H9 (cell line): ENCODE measurements around the gene HOXA4. TPM values are rescaled to one million over a fixed set of nuclear protein-coding genes. Genes with fewer than 3 reads are reported as not detected.
A peak's percentile ranks its signal among the peaks of the same experiment; 100 is the strongest.

Source experiments
- DNase-seq: peaks from one replicate; pipeline ENCODE4 v3.0.0-alpha.2; 2017
- H2AFZ ChIP-seq: one replicate; pipeline ENCODE4 v1.6.1; 2013; ENCODE audit warnings: mild to moderate bottlenecking, low read length, control low read depth, moderate library complexity
- H2AK5ac ChIP-seq: 2 replicates; pipeline ENCODE4 v1.6.1; 2013; ENCODE audit warnings: low read length, control low read depth, mixed read lengths; ENCODE audit not compliant: insufficient read length
- H2BK120ac ChIP-seq: one replicate; pipeline ENCODE4 v1.6.1; 2013; ENCODE audit warnings: low read depth, mild to moderate bottlenecking, low read length, control low read depth, inconsistent platforms; ENCODE audit not compliant: poor library complexity, severe bottlenecking
- H2BK12ac ChIP-seq: 2 replicates; pipeline ENCODE4 v1.6.1; 2013; ENCODE audit warnings: low read length, control low read depth, mixed read lengths, low read depth; ENCODE audit not compliant: insufficient read length
- H2BK15ac ChIP-seq: 2 replicates; pipeline ENCODE4 v1.6.1; 2013; ENCODE audit warnings: low read depth, low read length, control low read depth
- H2BK20ac ChIP-seq: one replicate; pipeline ENCODE4 v1.6.1; 2013; ENCODE audit warnings: low read depth, mild to moderate bottlenecking, low read length, control low read depth, inconsistent platforms; ENCODE audit not compliant: poor library complexity, severe bottlenecking
- H2BK5ac ChIP-seq: 2 replicates; pipeline ENCODE4 v1.6.1; 2013; ENCODE audit warnings: low read length, control low read depth, mixed read lengths; ENCODE audit not compliant: insufficient read length
- H3K14ac ChIP-seq: 2 replicates; pipeline ENCODE4 v1.6.1; 2013; ENCODE audit warnings: low read length, control low read depth; ENCODE audit not compliant: insufficient read depth
- H3K18ac ChIP-seq: 2 replicates; pipeline ENCODE4 v1.6.1; 2013; ENCODE audit warnings: low read depth, mild to moderate bottlenecking, mixed read lengths, low read length, control low read depth; ENCODE audit not compliant: insufficient read length
- H3K23ac ChIP-seq: 2 replicates; pipeline ENCODE4 v1.6.1; 2013; ENCODE audit warnings: low read length, control low read depth, mixed read lengths, low read depth; ENCODE audit not compliant: insufficient read length
- H3K23me2 ChIP-seq: 2 replicates; pipeline ENCODE4 v1.6.1; 2013; ENCODE audit warnings: low read depth, mild to moderate bottlenecking, mixed read lengths, low read length, control low read depth; ENCODE audit not compliant: insufficient read length, poor library complexity, severe bottlenecking
- H3K27ac ChIP-seq: 2 replicates; pipeline ENCODE4 v1.5.1; 2013; ENCODE audit warnings: low read length, control low read depth, mixed read lengths, low read depth; ENCODE audit not compliant: insufficient read length
- H3K27me3 ChIP-seq: 2 replicates; pipeline ENCODE4 v1.6.1; 2013; ENCODE audit warnings: low read length, control low read depth, inconsistent platforms; ENCODE audit not compliant: insufficient read depth
- H3K4ac ChIP-seq: 2 replicates; pipeline ENCODE4 v1.6.1; 2013; ENCODE audit warnings: low read depth, mild to moderate bottlenecking, control low read depth, inconsistent platforms, low read length, moderate library complexity
- H3K4me1 ChIP-seq: 2 replicates; pipeline ENCODE4 v1.6.1; 2013; ENCODE audit warnings: low read length, control low read depth, inconsistent platforms; ENCODE audit not compliant: insufficient read depth
- H3K4me2 ChIP-seq: 2 replicates; pipeline ENCODE4 v1.6.1; 2013; ENCODE audit warnings: low read length, control low read depth, mixed read lengths; ENCODE audit not compliant: insufficient read length, insufficient read depth
- H3K56ac ChIP-seq: 2 replicates; pipeline ENCODE4 v1.6.1; 2013; ENCODE audit warnings: low read depth, mild to moderate bottlenecking, mixed read lengths, low read length, control low read depth; ENCODE audit not compliant: insufficient read length
- H3K79me1 ChIP-seq: 2 replicates; pipeline ENCODE4 v1.6.1; 2013; ENCODE audit warnings: low read depth, mild to moderate bottlenecking, moderate library complexity, low read length, control low read depth, inconsistent platforms; ENCODE audit not compliant: insufficient read depth, poor library complexity, severe bottlenecking
- H3K79me2 ChIP-seq: 2 replicates; pipeline ENCODE4 v1.6.1; 2013; ENCODE audit warnings: low read length, control low read depth, inconsistent platforms; ENCODE audit not compliant: insufficient read depth
- H3K9ac ChIP-seq: 2 replicates; pipeline ENCODE4 v1.6.1; 2013; ENCODE audit warnings: low read length, control low read depth, mixed read lengths; ENCODE audit not compliant: insufficient read length; ENCODE audit errors: extremely low read depth
- H3K9me3 ChIP-seq: one replicate; pipeline ENCODE4 v1.6.1; 2013; ENCODE audit warnings: low read depth, low read length, inconsistent platforms; ENCODE audit not compliant: control insufficient read depth
- H3T11ph ChIP-seq: one replicate; pipeline ENCODE4 v1.6.1; 2013; ENCODE audit warnings: mild to moderate bottlenecking, low read length, control low read depth, inconsistent platforms
- H4K20me1 ChIP-seq: one replicate; pipeline ENCODE4 v1.6.1; 2013; ENCODE audit not compliant: control insufficient read depth, insufficient read length, insufficient read depth
- H4K5ac ChIP-seq: 2 replicates; pipeline ENCODE4 v1.6.1; 2013; ENCODE audit warnings: low read depth, mild to moderate bottlenecking, mixed read lengths, low read length, control low read depth; ENCODE audit not compliant: insufficient read length
- H4K8ac ChIP-seq: replicated peaks from 2 replicates; pipeline ENCODE4 v1.6.1; 2013; ENCODE audit warnings: low read length, control low read depth, mixed read lengths, low read depth; ENCODE audit not compliant: insufficient read length
- H4K91ac ChIP-seq: 2 replicates; pipeline ENCODE4 v1.6.1; 2013; ENCODE audit warnings: low read depth, mild to moderate bottlenecking, moderate library complexity, mixed read lengths, low read length, control low read depth; ENCODE audit not compliant: insufficient read length
- H3K27ac Mint-ChIP-seq, 3 experiments: 2 replicates in 2 of 3; 3 replicates in 1 of 3; pipeline ENCODE4 v1.8.0; 2020 to 2021; ENCODE audit warnings: mixed read lengths in 3 of 3, mild to moderate bottlenecking in 1 of 3, moderate library complexity in 1 of 3
- H3K27me3 Mint-ChIP-seq: 2 replicates; pipeline ENCODE4 v1.8.0; 2021; ENCODE audit warnings: low read depth, mild to moderate bottlenecking, moderate library complexity, mixed read lengths
- H3K36me3 Mint-ChIP-seq, 3 experiments: 2 replicates in 2 of 3; 3 replicates in 1 of 3; pipeline ENCODE4 v1.8.0; 2020 to 2021; ENCODE audit warnings: low read depth in 3 of 3, mixed read lengths in 3 of 3; ENCODE audit not compliant: insufficient read depth in 1 of 3
- H3K4me1 Mint-ChIP-seq, 2 experiments: 2 replicates each; pipeline ENCODE4 v1.8.0; 2020; ENCODE audit warnings: mixed read lengths in 2 of 2
- H3K4me3 Mint-ChIP-seq, 2 experiments: 2 replicates in 1 of 2; 3 replicates in 1 of 2; pipeline ENCODE4 v1.8.0; 2020 to 2021; ENCODE audit warnings: mild to moderate bottlenecking in 2 of 2, mixed read lengths in 2 of 2, moderate library complexity in 1 of 2
- H3K9me3 Mint-ChIP-seq, 2 experiments: 2 replicates in 1 of 2; 3 replicates in 1 of 2; pipeline ENCODE4 v1.8.0; 2020; ENCODE audit warnings: mild to moderate bottlenecking in 2 of 2, mixed read lengths in 2 of 2, moderate library complexity in 1 of 2
- CTCF ChIP-seq: fragments of 200-600 bp; sonication (generic); conservative IDR thresholded peaks from 3 replicates; pipeline ENCODE4 v1.8.0; 2021; ENCODE audit warnings: antibody characterized with exemption, mild to moderate bottlenecking
- WGBS: extraction: QIAGEN DNeasy Blood & Tissue Kit; methylation state at CpG from one replicate; pipeline ENCODE4 v1.1.7; 2013; ENCODE audit warnings: missing lambda C conversion rate, low lambda C conversion rate, mixed read lengths; ENCODE audit not compliant: insufficient read length; ENCODE audit errors: extremely low coverage; 5-methylcytosine and 5-hydroxymethylcytosine counted together
- total RNA-seq: library from RNA; stranded (reverse); gene quantifications from 2 replicates; pipeline ENCODE4 v1.2.1, GENCODE V29; 2021

The HOXA4 gene
- total RNA-seq, 1 experiment from 2014 or later: not detected

GRCh38 chr7:27169658-27170425 lies 39.3 kb upstream of the HOXA4 start:
- no peak overlapping the region for H3K27ac Mint-ChIP-seq
- Histone ChIP-seq H3K9me3 (no peaks in the 10 kb centered on the region), H3K79me2 (no peaks in the 10 kb centered on the region), H4K5ac (no peak overlapping the region), H4K8ac (no peak overlapping the region), H2BK12ac (no peak overlapping the region), H3K23me2 (no peaks in the 10 kb centered on the region), H3K27ac (no peak overlapping the region), H3K23ac (no peak overlapping the region), H3K56ac (no peak overlapping the region), H3K4me1 (no peaks in the 10 kb centered on the region), H3K79me1 (no peaks in the 10 kb centered on the region), H2BK120ac (no peak overlapping the region), H3K27me3 (peaks cover 97% of the 10 kb centered on the region), H2BK15ac (no peak overlapping the region; the same call in 1 of the 2 replicates), H3T11ph (no peak overlapping the region), H3K14ac (no peak overlapping the region), H2AFZ (no peak overlapping the region), H3K4ac (no peak overlapping the region), H2AK5ac (no peak overlapping the region), H2BK20ac (no peak overlapping the region), H4K20me1 (no peaks in the 10 kb centered on the region), H3K18ac (no peak overlapping the region), H4K91ac (no peak overlapping the region), H2BK5ac (no peak overlapping the region), H3K9ac (no peak overlapping the region), H3K4me2 (no peak overlapping the region)
- peaks cover 0 to 6% of the 10 kb centered on the region in 2 experiments; a peak in 2 of 4 replicates for H3K4me1 Mint-ChIP-seq
- H3K4me3 Mint-ChIP-seq: 0 out of 5 replicates have a peak overlapping the region, but pooled peaks of 1 of the 2 experiments have one; percentile 40
- TF ChIP-seq CTCF: no peak
- WGBS: no CpG with 5 or more reads among the region's 46 CpGs
- peaks cover 6 to 28% of the 10 kb centered on the region in 2 experiments for H3K9me3 Mint-ChIP-seq
- no peaks in the 10 kb centered on the region; a peak in 1 of 7 replicates for H3K36me3 Mint-ChIP-seq
- H3K27me3 Mint-ChIP-seq: peaks cover 98% of the 10 kb centered on the region
- peak; percentile 69 for DNase-seq
